GM12891 (cell line): ENCODE measurements around the gene GNG5.
"Not testable (repeated sequence)": the region's sequence is repeated elsewhere in the genome, so short reads cannot be mapped to it uniquely, and the experiment has no call there.

ENCODE experiments used
- DNase-seq: peaks from one replicate; pipeline ENCODE4 v3.0.0; 2011; ENCODE audit warnings: low spot score; ENCODE audit not compliant: insufficient read length
- FAIRE-seq: peaks from 2 replicates; lab custom pipeline; 2011; peaks lifted over from hg19 to GRCh38; lab: Jason Lieb, UNC
- PAX5 ChIP-seq: IDR thresholded peaks from 2 replicates; pipeline ENCODE4 v1.6.1; 2011; ENCODE audit warnings: low read length, moderate library complexity, mild to moderate bottlenecking; ENCODE audit not compliant: insufficient read depth, severe bottlenecking
- POLR2A ChIP-seq: IDR thresholded peaks from 2 replicates; pipeline ENCODE4 v1.6.1; 2011; ENCODE audit warnings: low read depth, low read length, control low read depth
- POLR2AphosphoS5 ChIP-seq: IDR thresholded peaks from 2 replicates; pipeline ENCODE4 v1.6.1; 2011; ENCODE audit warnings: low read depth, low read length, control low read depth
- POU2F2 ChIP-seq: IDR thresholded peaks from 2 replicates; pipeline ENCODE4 v1.6.1; 2011; ENCODE audit warnings: low read depth, mild to moderate bottlenecking, control low read depth, low read length, moderate library complexity
- SPI1 ChIP-seq: IDR thresholded peaks from 2 replicates; pipeline ENCODE4 v1.6.1; 2011; ENCODE audit warnings: low read depth, low read length, control low read depth
- TAF1 ChIP-seq: IDR thresholded peaks from 2 replicates; pipeline ENCODE4 v1.6.1; 2011; ENCODE audit warnings: low read depth, low read length, control low read depth

GNG5 gene

GRCh38 chr1:84509029-84509428 lies 2.6 kb upstream of the GNG5 start:
- no peak for TF ChIP-seq POLR2A
- TF ChIP-seq POU2F2 = no peak
- TF ChIP-seq SPI1 = no peak
- TF ChIP-seq TAF1 = no peak
- TF ChIP-seq POLR2AphosphoS5 = no peak
- TF ChIP-seq PAX5 = no peak
- no peak for FAIRE-seq

DNA sequence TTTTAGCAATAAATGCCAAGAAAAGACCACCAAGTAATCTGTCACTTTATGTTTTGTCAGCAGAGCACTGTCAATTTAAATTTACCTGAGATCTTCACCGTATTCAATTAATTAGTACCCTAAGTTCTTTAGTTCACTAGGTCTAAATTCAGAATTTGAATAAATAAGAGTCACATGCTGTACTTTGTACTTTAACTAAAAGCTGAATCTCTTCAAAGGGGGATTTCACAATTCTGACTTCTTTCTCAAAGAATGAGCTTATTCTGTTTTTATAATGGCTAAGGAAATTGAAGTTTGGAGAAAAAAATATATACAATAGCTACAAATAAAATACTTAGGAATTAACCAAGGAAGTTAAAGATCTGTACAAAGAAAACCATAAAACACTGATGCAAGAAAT lies 2.1 kb upstream of the GNG5 start:
- no peak for DNase-seq
- FAIRE-seq = no peak

More at GRCh38 chr1:84509029-84509428, 2.6 kb upstream of the GNG5 start:
- no peak for DNase-seq

DNA sequence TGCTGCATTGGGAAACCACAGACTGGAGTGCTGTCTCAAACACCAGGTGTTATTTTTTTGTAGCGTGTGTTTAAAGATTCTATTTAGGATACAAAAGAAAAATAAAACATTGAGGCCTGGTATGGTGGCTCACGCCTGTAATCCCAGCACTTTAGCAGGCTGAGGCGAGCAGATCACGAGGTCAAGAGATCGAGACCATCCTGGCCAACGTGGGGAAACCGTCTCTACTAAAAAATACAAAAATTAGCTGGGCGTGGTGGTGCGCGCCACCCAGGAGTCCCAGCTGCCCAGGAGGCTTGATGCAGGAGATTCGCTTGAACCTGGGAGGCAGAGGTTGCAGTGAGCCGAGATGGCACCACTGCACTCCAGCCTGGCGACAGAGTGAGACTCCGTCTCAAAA lies 1.5 kb upstream of the GNG5 start:
- FAIRE-seq, DNase-seq: not testable (repeated sequence)

More for the DNA sequence above, 2.1 kb upstream of the GNG5 start:
- TF ChIP-seq PAX5 (no peak), TAF1 (no peak), POLR2AphosphoS5 (no peak), SPI1 (no peak), POU2F2 (no peak), POLR2A (no peak)

GRCh38 chr1:84506729-84507453 lies 510 bp upstream of the GNG5 start:
- no peak for TF ChIP-seq POLR2AphosphoS5
- TF ChIP-seq POU2F2 = no peak
- no peak for TF ChIP-seq SPI1
- no peak for TF ChIP-seq TAF1
- TF ChIP-seq PAX5 = no peak
- no peak for TF ChIP-seq POLR2A
- DNase-seq = no peak
- FAIRE-seq = no peak

DNA sequence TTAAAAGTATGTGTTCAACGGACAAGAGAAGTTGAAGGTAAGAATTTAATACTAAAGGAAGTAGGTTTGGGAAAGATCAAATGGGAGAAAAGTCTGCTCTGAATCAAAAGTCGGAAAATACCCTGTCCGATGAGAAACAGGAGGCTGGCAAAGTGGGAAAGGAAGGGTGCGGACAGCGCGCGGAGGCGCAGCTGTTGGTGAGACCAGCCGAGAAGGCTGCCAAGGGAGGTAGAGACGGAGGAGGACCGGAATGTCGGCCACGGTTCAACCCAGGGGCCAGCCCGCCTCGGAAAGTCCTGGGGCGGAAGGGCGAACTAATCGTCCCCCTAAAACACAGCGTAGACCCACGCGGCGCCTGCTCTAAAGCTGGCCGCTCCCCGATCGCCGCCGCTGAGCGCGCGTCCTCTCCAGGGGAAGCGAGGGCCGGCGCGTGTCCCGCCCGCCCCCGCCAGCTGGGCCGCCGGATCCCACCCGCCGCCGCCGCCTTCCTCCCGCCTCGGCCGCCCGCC lies 834 bp downstream of the GNG5 start:
- FAIRE-seq = no peak

GRCh38 chr1:84504580-84505492 lies 1.5 kb downstream of the GNG5 start:
- DNase-seq = no peak
- TF ChIP-seq PAX5 = no peak
- peak; percentile 49; the same call in 1 of the 2 replicates for TF ChIP-seq POLR2A

More for the DNA sequence above, 834 bp downstream of the GNG5 start:
- TF ChIP-seq PAX5 (no peak), POLR2A (peak; percentile 37; the same call in 1 of the 2 replicates)
- peak; percentile 32 for DNase-seq

GRCh38 chr1:84502927-84503326 lies 3.5 kb downstream of the GNG5 start:
- TF ChIP-seq SPI1 (no peak), TAF1 (no peak), POLR2AphosphoS5 (no peak), POLR2A (no peak), PAX5 (no peak), POU2F2 (no peak)
- FAIRE-seq = no peak
- DNase-seq = no peak

More at GRCh38 chr1:84504580-84505492, 1.5 kb downstream of the GNG5 start:
- peak; percentile 81 for FAIRE-seq

DNA sequence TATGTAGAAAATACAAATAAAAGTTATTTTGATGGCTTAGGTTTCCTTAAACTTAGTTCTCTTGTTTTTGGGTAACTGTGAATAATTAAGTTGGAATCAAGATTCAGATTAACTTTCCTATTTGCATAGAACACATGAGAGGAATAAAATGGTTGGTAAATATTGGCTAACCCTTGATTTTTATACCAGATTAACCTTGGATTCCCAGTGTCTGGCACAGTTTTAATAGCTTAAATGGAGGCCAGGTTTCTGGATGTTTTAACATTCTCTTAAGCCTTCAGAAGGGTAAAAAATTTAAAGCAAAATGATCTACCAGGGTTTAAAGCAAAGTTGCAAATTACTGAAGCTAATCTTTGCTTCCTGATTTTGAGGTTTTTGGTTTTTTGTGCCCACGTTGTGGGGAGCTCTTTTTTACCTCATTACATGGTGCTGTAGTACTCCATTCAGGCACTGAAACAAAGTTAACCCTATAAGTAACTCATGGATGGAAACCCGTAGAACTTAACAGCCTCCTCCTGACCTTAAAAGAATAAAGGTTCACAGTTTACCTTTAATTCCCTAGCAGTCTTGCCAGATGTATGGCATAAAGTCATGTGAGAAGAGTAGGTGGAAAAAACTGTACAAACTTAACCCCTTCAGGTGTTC lies 8.6 kb downstream of the GNG5 start:
- no peak for FAIRE-seq
- no peak for DNase-seq
- no peak; the same call in 1 of the 2 replicates for TF ChIP-seq POLR2A

- no peak for FAIRE-seq
- no peak for TF ChIP-seq TAF1
- no peak for TF ChIP-seq POLR2A
- TF ChIP-seq SPI1 = no peak
- no peak for TF ChIP-seq POU2F2
- TF ChIP-seq POLR2AphosphoS5 = no peak
- no peak for TF ChIP-seq PAX5
- DNase-seq = no peak
These were observed 9.9 kb downstream of the GNG5 start for GRCh38 chr1:84496498-84496897.

DNA sequence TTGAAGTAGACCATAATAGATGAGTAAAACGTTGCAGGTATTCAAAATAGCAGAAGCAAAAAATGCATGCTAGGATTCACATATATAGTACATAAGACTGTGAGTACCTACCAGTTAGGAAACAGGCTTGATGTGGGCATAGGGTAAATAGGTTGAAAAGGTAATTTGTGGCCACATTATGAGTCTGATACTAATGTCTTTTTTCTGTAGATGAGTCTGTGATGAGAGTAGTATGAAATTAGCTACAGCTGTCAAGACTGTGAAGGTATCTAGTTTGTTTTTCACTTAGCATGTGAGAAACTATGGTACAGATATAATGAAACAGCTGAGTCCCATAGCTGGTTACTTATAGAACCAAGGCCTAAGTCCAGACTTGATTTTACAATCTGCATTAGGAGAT lies 12.6 kb downstream of the GNG5 start:
- DNase-seq = no peak
- FAIRE-seq = no peak
- TF ChIP-seq POU2F2 (no peak), PAX5 (no peak)
